B cell (primary cell): ENCODE data around the gene HIBCH. TPM values are rescaled to one million over a fixed set of nuclear protein-coding genes. Genes with fewer than 3 reads are reported as not detected.
"Not testable (repeated sequence)": the region's sequence is repeated elsewhere in the genome, so short reads cannot be mapped to it uniquely, and the experiment has no call there.

Experiments
- ATAC-seq: fragments of 200-7000 bp; cut with Tn5 transposase; one replicate; pipeline ENCODE4 v1.10.0; 2021; ENCODE audit warnings: low read depth, mild to moderate bottlenecking, moderate number of reproducible peaks, moderate library complexity
- CTCF ChIA-PET: fragments of 350-600 bp; sonication (Branson Sonifier 250); formaldehyde crosslinking; loops from one replicate; lab custom pipeline; 2021; ENCODE audit warnings: antibody characterized with exemption, inconsistent platforms; lab: Charles Lee
- POLR2A ChIA-PET: fragments of 350-600 bp; sonication (Branson Sonifier 250); formaldehyde crosslinking; loops from one replicate; lab custom pipeline; 2021; ENCODE audit warnings: antibody characterized with exemption; lab: Charles Lee
- DNase-seq: peaks from one replicate; pipeline ENCODE4 v3.0.0; 2013
- H2AFZ ChIP-seq: 2 replicates; pipeline ENCODE4 v1.6.1; 2012; ENCODE audit warnings: mild to moderate bottlenecking, low read depth, low read length; ENCODE audit not compliant: insufficient read depth, poor library complexity, severe bottlenecking
- H3K27ac ChIP-seq, 2 donors: 1 replicate in 1 of 2; 2 replicates in 1 of 2; pipeline ENCODE4 v1.5.1; 2012 to 2013; ENCODE audit warnings: low read length in 2 of 2, mild to moderate bottlenecking in 2 of 2, moderate library complexity in 1 of 2
- H3K27me3 ChIP-seq, 4 experiments: fragments of 200-600 bp in 1 of 4; sonication (generic) in 1 of 4; replicated peaks in 1 of 4; 1 replicate in 2 of 4; 2 replicates in 2 of 4; pipeline versions ENCODE4 v1.6.1 to v1.7.0; 2013 to 2016; ENCODE audit warnings: low read length in 3 of 4, mild to moderate bottlenecking in 2 of 4, mixed read lengths in 1 of 4, moderate library complexity in 1 of 4; ENCODE audit not compliant: insufficient read depth in 4 of 4, control insufficient read depth in 3 of 4; ENCODE audit errors: control extremely low read depth in 1 of 4
- H3K36me3 ChIP-seq, 2 experiments: replicated peaks in 1 of 2; 1 replicate in 1 of 2; 2 replicates in 1 of 2; pipeline versions ENCODE4 v1.6.1 to v1.7.1; 2013; ENCODE audit warnings: low read length in 1 of 2; ENCODE audit not compliant: insufficient read depth in 2 of 2, control insufficient read depth in 1 of 2; ENCODE audit errors: control extremely low read depth in 1 of 2, extremely low read depth in 1 of 2
- H3K4me1 ChIP-seq, 2 donors: fragments of 200-600 bp in 1 of 2; sonication (generic) in 1 of 2; 1 replicate in 1 of 2; 2 replicates in 1 of 2; pipeline versions ENCODE4 v1.5.1 to v1.6.1; 2013 to 2017; ENCODE audit warnings: low read length in 2 of 2; ENCODE audit not compliant: control insufficient read depth in 2 of 2, insufficient read depth in 2 of 2
- H3K4me2 ChIP-seq: replicated peaks from 2 replicates; pipeline ENCODE3; 2012; ENCODE audit warnings: mild to moderate bottlenecking, low read depth, low read length; ENCODE audit not compliant: poor library complexity, severe bottlenecking
- H3K4me3 ChIP-seq, 5 experiments: fragments of 200-600 bp in 1 of 5; sonication (generic) in 1 of 5; 1 replicate in 3 of 5; 2 replicates in 2 of 5; pipeline versions ENCODE4 v1.5.1 to v1.7.0; 2011 to 2016; ENCODE audit warnings: low read length in 4 of 5, mild to moderate bottlenecking in 4 of 5, low read depth in 2 of 5, control low read depth in 1 of 5, moderate library complexity in 1 of 5; ENCODE audit not compliant: insufficient read depth in 1 of 5; ENCODE audit errors: control extremely low read depth in 1 of 5, extremely low read depth in 1 of 5
- H3K79me2 ChIP-seq: fragments of 200-600 bp; sonication (generic); one replicate; pipeline ENCODE4 v1.6.0; 2016; ENCODE audit warnings: low read length; ENCODE audit not compliant: control insufficient read depth, insufficient read depth
- H3K9ac ChIP-seq: fragments of 200-600 bp; sonication (generic); 2 replicates; pipeline ENCODE4 v1.6.1; 2017; ENCODE audit warnings: mild to moderate bottlenecking, low read length, moderate library complexity
- H3K9me3 ChIP-seq, 3 donors: one replicate each; pipeline versions ENCODE4 v1.6.1 to v1.7.1; 2013; ENCODE audit warnings: low read length in 2 of 3; ENCODE audit not compliant: control insufficient read depth in 2 of 3, insufficient read depth in 1 of 3; ENCODE audit errors: control extremely low read depth in 1 of 3
- H4K20me1 ChIP-seq: 2 replicates; pipeline ENCODE4 v1.6.0; 2012; ENCODE audit warnings: mild to moderate bottlenecking, low read length; ENCODE audit not compliant: insufficient read depth, control insufficient read depth, poor library complexity, severe bottlenecking
- H3K27ac Mint-ChIP-seq: one replicate; pipeline ENCODE4 v1.8.0; 2021; ENCODE audit warnings: mixed read lengths
- H3K27me3 Mint-ChIP-seq: one replicate; pipeline ENCODE4 v1.8.0; 2021; ENCODE audit warnings: mixed read lengths
- H3K4me1 Mint-ChIP-seq: one replicate; pipeline ENCODE4 v1.8.0; 2021; ENCODE audit warnings: mixed read lengths
- H3K4me3 Mint-ChIP-seq: one replicate; pipeline ENCODE4 v1.8.0; 2021; ENCODE audit warnings: mixed read lengths
- H3K9me3 Mint-ChIP-seq: one replicate; pipeline ENCODE4 v1.8.0; 2022; ENCODE audit warnings: mixed read lengths; ENCODE audit not compliant: insufficient read depth
- EZH2 ChIP-seq: IDR thresholded peaks from 2 replicates; pipeline ENCODE4 v1.6.1; 2012; ENCODE audit warnings: borderline replicate concordance, low read depth, mild to moderate bottlenecking, moderate library complexity, low read length; ENCODE audit not compliant: insufficient read depth, poor library complexity, severe bottlenecking
- WGBS: methylation state at CpG from one replicate; pipeline ENCODE4 v1.1.5; 2013; ENCODE audit warnings: missing lambda C conversion rate; ENCODE audit not compliant: insufficient coverage; 5-methylcytosine and 5-hydroxymethylcytosine counted together
- intact Hi-C: fragments of 100-400 bp; cut with micrococcal nuclease; formaldehyde crosslinking; loops from one replicate; pipeline ENCODE4 v1.10.0; 2022
- polyA plus RNA-seq: library from polyadenylated mRNA; depleted of rRNA; stranded (reverse); fragments of >200 nt; gene quantifications from 2 replicates; pipeline ENCODE4 v1.2.3, GENCODE V29; 2012
- total RNA-seq, 2 donors: library from RNA; stranded (reverse); fragments of 120-200 nt in 1 of 2; gene quantifications; 1 replicate in 1 of 2; 2 replicates in 1 of 2; pipeline versions ENCODE4 v1.2.3 to v1.2.4, GENCODE V29; 2013 to 2022
- TF ChIP-seq, protein P1 (sequence below): fragments of 200-600 bp; IDR thresholded peaks from one replicate; pipeline ENCODE4 v1.8.0; 2022; ENCODE audit warnings: antibody characterized with exemption, mild to moderate bottlenecking

HIBCH gene
- total and polyA plus RNA-seq, 2 donors (not counting 1 experiment from before 2014, with no cell fraction given): 5.6 to 30.2 TPM

DNA sequence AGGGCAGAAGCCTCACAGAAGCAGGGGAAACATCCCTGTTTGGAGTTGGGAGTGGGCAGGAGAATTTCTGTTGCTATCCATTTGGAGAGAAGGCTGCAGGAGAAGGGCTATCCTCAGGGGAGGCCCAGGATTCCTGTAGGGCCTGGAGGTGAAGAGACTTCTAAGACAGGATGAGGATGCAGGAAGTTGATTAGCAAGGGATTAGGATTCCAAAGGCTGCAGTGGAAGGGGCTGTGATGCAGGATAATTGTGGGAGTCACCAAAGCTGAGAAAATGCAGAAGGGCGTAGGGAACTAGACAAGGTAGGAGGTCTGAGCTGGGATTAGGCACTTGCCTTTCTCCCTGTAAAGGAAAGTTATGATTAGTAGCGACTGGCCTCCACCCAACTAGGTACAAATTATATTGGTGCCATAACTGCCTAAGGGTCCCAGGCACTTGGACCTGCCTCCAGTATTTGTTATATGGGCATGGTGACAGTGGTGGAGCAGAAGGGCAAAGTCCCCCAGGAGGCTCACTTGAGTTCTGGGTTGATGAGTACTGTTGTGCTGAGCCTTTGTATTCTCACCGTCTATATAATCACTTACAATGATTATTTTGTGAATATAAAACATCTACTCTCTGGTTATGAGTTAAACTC lies 160.7 kb downstream of the HIBCH start:
- no peaks in the 10 kb centered on the region for H3K36me3 ChIP-seq
- H3K4me3 ChIP-seq: no peak overlapping the region
- no peak overlapping the region for H3K27ac ChIP-seq
- H3K27me3 ChIP-seq: peaks cover 0 to 5% (median 0%) of the 10 kb centered on the region in 4 experiments
- H3K79me2 ChIP-seq: no peaks in the 10 kb centered on the region
- H2AFZ ChIP-seq: no peak overlapping the region
- no peak overlapping the region for H3K9ac ChIP-seq
- no peaks in the 10 kb centered on the region for H3K4me1 ChIP-seq
- Mint-ChIP-seq H3K9me3 (no peaks in the 10 kb centered on the region), H3K4me3 (no peak overlapping the region), H3K4me1 (peaks cover 7% of the 10 kb centered on the region), H3K27me3 (no peaks in the 10 kb centered on the region), H3K27ac (no peak overlapping the region)
- no peak overlapping the region for H3K4me2 ChIP-seq
- no peaks in the 10 kb centered on the region for H3K9me3 ChIP-seq
- no peak for TF ChIP-seq EZH2
- TF ChIP-seq, protein P1, sequence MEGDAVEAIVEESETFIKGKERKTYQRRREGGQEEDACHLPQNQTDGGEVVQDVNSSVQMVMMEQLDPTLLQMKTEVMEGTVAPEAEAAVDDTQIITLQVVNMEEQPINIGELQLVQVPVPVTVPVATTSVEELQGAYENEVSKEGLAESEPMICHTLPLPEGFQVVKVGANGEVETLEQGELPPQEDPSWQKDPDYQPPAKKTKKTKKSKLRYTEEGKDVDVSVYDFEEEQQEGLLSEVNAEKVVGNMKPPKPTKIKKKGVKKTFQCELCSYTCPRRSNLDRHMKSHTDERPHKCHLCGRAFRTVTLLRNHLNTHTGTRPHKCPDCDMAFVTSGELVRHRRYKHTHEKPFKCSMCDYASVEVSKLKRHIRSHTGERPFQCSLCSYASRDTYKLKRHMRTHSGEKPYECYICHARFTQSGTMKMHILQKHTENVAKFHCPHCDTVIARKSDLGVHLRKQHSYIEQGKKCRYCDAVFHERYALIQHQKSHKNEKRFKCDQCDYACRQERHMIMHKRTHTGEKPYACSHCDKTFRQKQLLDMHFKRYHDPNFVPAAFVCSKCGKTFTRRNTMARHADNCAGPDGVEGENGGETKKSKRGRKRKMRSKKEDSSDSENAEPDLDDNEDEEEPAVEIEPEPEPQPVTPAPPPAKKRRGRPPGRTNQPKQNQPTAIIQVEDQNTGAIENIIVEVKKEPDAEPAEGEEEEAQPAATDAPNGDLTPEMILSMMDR: no peak
- DNase-seq (no peak), ATAC-seq (no peak)
- no peaks in the 10 kb centered on the region for H4K20me1 ChIP-seq
- CTCF ChIA-PET: interaction anchor here (1.6 kb wide), 1 partner anchor 22 kb away, joined by 5 read pairs; a partner anchor contains a TSS
- intact Hi-C loops: no loop called here
- 100% methylated on average over 1 of the region's 3 CpGs for WGBS
- POLR2A ChIA-PET: interaction anchor here (0.5 kb wide), 1 partner anchor 154 kb away, joined by 4 read pairs; no protein-coding TSS in a partner anchor

DNA sequence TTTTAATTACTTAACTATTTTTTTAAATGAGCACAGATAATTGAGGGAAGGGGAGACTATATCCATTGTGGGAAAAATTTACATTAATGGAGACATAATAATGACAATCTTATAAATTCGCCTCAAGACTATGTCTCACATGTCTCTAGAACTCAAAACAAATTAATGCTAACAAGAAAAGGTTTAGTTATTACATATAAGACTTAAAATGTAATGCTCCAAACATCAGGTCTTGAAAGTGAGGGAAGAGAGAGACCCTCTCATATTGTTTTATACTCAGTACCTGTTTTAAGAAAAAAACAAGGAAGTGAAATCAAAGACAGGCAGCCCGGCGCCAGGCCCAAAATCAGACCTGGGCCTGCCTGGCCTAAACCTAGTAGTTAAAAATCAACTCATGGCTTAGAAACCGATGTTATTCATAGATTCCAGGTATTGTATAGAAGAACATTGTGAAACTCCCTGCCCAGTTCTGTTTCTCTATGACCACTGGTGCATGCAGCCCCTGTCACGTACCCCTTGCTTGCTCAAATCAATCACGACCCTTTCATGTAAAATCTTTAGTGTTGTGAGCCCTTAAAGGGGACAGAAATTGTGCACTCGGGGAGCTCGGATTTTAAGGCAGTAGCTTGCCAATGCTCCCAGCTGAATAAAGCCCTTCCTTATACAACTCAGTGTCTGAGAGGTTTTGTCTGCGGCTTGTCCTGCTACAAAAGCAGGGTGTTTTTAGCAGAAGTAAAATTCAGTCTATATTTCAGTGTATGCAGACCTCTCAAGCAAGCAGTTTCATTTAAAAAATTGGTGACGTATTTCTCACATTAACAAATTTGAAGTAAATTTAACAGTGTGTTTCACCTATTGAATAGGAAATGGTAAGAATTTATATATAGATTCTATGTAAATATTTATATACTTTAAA lies 161.8 kb downstream of the HIBCH start:
- H3K4me3 ChIP-seq, H3K27me3 ChIP-seq, H3K36me3 ChIP-seq, H4K20me1 ChIP-seq, H3K4me1 ChIP-seq, H3K9me3 ChIP-seq, H3K4me1 Mint-ChIP-seq, H3K4me2 ChIP-seq, ATAC-seq, POLR2A ChIA-PET, intact Hi-C loops, H3K9me3 Mint-ChIP-seq, H3K27me3 Mint-ChIP-seq, H3K79me2 ChIP-seq, H3K9ac ChIP-seq: not testable (repeated sequence)
- Mint-ChIP-seq H3K27ac (peak overlapping the region; percentile 80), H3K4me3 (peak overlapping the region; percentile 29)
- peak overlapping the region in 1 of 2 donors; percentile 39 for H3K27ac ChIP-seq
- peak overlapping the region; percentile 54 for H2AFZ ChIP-seq
- CTCF ChIA-PET: interaction anchor here (0.5 to 1.6 kb wide), 2 partner anchors 23 to 376 kb away, joined by 3 to 5 read pairs; a partner anchor contains a TSS
- WGBS: no CpG with 5 or more reads among the region's 10 CpGs
- peak; percentile 19 for DNase-seq
